Naive thymus-derived CD4-positive, alpha-beta T cell (primary cell): Measurements from ENCODE around the gene PSMA1. TPM values are rescaled to one million over a fixed set of nuclear protein-coding genes. Genes with fewer than 3 reads are reported as not detected.

Experiments used
- polyA plus RNA-seq, 2 donors: library from polyadenylated mRNA; unstranded; fragments of 300-500 nt; fragmentation: Illumina TruSeq; gene quantifications; one replicate each; pipeline ENCODE4 v1.2.3, GENCODE V29; 2021
- total RNA-seq, 6 experiments: library from RNA in 5 of 6; stranded (reverse) in 5 of 6; gene quantifications; 1 replicate in 5 of 6; 2 replicates in 1 of 6; pipeline ENCODE4 v1.2.3 and lab custom pipeline; 2021 to 2026

Gene PSMA1
- total and polyA plus RNA-seq, 7 experiments from 2014 or later = 103 to 253 (median 128) TPM

Other genes with a start within 250 kb of the PSMA1 start
- gene RRAS2, start 161.2 kb downstream of the PSMA1 start, total RNA-seq = 10 to 100 TPM; 12.6 to 55.3 (median 22.2) TPM
- 1 to 10 TPM; 6.0 to 8.3 TPM for gene RRAS2, start 161.2 kb downstream of the PSMA1 start, polyA plus RNA-seq
- gene COPB1, start 20.6 kb downstream of the PSMA1 start, total RNA-seq = 100 to 1,000 TPM in 1 of 5 experiments, 10 to 100 TPM in 4; 73.4 to 102 (median 75.9) TPM
- gene COPB1, start 20.6 kb downstream of the PSMA1 start, polyA plus RNA-seq = 10 to 100 TPM; 57.8 to 81.2 TPM
- gene PDE3B, start 123.4 kb upstream of the PSMA1 start, total RNA-seq = 100 to 1,000 TPM in 4 of 5 experiments, 10 to 100 TPM in 1; 79.6 to 268 (median 151) TPM
- 10 to 100 TPM; 49.7 to 81.2 TPM for gene PDE3B, start 123.4 kb upstream of the PSMA1 start, polyA plus RNA-seq